ENCODE results near the gene BDP1. TPM values are rescaled to one million over a fixed set of nuclear protein-coding genes. Genes with fewer than 3 reads are reported as not detected.
A peak's percentile ranks its signal among the peaks of the same experiment; 100 is the strongest.
"Not testable (repeated sequence)": the region's sequence is repeated elsewhere in the genome, so short reads cannot be mapped to it uniquely, and the experiment has no call there.

BDP1 gene
- total RNA-seq, 4 donors from 2014 or later = 24.4 to 29.5 (median 25.5) TPM

DNA sequence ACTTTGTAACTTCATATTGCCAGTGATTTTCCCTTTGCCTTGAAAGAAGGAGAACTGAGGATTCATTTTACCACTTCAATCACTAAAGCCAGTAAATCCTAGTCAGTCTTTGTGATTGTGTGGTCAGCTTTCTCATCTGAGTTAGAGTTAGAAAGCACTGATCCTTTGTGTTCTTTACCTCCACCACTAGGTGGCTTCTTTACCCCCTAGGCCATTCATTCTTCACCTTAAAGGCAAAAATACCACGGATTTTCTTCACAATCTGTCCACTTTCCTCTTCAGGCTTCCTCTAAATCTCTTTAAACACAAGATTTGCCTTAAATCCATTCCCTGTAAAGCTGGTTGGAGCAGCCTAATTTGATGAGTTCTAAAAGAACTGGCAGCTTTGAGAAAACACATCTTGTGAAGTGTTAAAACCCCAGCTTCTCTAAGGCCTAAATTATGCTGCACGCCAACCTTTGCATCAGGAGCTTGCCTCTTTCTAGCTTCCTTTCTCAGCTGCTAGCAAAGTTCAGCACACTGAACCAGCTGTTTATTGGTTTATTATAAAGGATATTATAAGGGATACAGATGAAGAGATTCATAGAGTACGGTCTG lies 20.4 kb downstream of the BDP1 start:
- TF ChIP-seq POLR2AphosphoS5 (IDR thresholded peaks at IDR 0.05) = no peak
- TF ChIP-seq, protein P1, sequence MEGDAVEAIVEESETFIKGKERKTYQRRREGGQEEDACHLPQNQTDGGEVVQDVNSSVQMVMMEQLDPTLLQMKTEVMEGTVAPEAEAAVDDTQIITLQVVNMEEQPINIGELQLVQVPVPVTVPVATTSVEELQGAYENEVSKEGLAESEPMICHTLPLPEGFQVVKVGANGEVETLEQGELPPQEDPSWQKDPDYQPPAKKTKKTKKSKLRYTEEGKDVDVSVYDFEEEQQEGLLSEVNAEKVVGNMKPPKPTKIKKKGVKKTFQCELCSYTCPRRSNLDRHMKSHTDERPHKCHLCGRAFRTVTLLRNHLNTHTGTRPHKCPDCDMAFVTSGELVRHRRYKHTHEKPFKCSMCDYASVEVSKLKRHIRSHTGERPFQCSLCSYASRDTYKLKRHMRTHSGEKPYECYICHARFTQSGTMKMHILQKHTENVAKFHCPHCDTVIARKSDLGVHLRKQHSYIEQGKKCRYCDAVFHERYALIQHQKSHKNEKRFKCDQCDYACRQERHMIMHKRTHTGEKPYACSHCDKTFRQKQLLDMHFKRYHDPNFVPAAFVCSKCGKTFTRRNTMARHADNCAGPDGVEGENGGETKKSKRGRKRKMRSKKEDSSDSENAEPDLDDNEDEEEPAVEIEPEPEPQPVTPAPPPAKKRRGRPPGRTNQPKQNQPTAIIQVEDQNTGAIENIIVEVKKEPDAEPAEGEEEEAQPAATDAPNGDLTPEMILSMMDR (IDR thresholded peaks at IDR 0.05) = peak in 2 of 3 experiments; percentile 27 to 46
- Histone ChIP-seq H3K27me3 (no peaks in the 10 kb centered on the region), H3K4me1 (no peaks in the 10 kb centered on the region), H3K4me3 (no peak overlapping the region), H3K36me3 (peaks cover 30 to 99% (median 77%) of the 10 kb centered on the region in 4 donors), H3K27ac (replicated peaks in 1 of 4) (no peak overlapping the region), H3K9me3 (no peaks in the 10 kb centered on the region)
- 67% methylated on average over 3 of the region's 3 CpGs for WGBS
- intact Hi-C loops (cut with DNase I) = no loop called here
- no peak for DNase-seq (ENCODE audit: extremely low spot score)

DNA sequence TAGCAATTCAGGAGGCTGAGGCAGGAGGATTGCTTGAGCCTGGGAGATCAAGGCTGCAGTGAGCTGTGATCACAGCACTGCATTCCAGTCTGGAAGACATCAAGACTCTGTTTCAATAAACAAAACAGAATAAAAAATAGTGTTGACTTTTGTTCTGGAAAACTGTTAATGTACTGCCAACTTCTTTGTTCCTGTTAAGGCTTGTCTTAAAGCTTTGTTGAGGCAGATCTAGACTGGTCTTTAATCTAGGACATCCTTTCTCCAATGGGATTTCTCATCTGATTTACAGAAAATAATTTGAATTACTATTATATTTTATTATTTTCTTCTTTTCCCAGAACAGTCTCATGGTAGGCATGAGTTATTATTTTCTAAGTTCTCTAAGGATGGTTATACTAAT lies 26.0 kb downstream of the BDP1 start:
- intact Hi-C loops (cut with DNase I) = no loop called here

DNA sequence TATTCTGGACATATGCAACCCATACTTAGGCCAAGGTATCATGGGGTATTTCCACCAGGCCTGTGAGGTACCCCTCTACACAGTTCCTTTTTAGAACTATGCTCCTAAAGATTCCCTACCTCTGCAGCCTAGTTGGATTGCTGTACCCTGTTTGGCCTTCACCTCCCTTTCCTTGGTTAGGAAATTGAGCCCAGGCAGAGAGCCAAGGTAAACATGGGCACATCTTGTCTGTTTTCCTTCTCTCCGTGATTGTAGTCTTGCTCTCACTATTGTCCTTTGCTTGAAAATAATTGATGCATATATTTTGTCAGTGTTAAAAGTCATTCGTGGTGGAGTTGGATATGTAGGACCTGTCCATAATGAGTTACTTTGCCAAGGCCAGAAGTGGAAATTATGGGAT lies 26.7 kb downstream of the BDP1 start:
- TF ChIP-seq POLR2AphosphoS5 (IDR thresholded peaks at IDR 0.05) (peak in 1 of 2 donors; percentile 20), POLR2A (IDR thresholded peaks at IDR 0.05; ENCODE audit: low read depth) (no peak)
- no peak overlapping the region for H3K4me3 ChIP-seq
- H3K27me3 ChIP-seq = no peaks in the 10 kb centered on the region
- H3K9me3 ChIP-seq = no peaks in the 10 kb centered on the region
- WGBS = 35% methylated on average over 2 of the region's 2 CpGs
- H3K27ac ChIP-seq (replicated peaks in 1 of 4) = no peak overlapping the region
- H3K36me3 ChIP-seq = peaks cover 16 to 89% (median 61%) of the 10 kb centered on the region in 4 donors
- DNase-seq (ENCODE audit: extremely low spot score) = no peak
- intact Hi-C loops (cut with DNase I) = no loop called here
- peaks cover 5 to 11% (median 8%) of the 10 kb centered on the region in 4 donors for H3K4me1 ChIP-seq

More for the DNA sequence above, 26.0 kb downstream of the BDP1 start:
- H3K4me3 ChIP-seq = no peak overlapping the region
- peaks cover 5 to 11% (median 8%) of the 10 kb centered on the region in 4 donors for H3K4me1 ChIP-seq
- H3K27me3 ChIP-seq = no peaks in the 10 kb centered on the region
- DNase-seq (ENCODE audit: extremely low spot score) = no peak
- H3K27ac ChIP-seq (replicated peaks in 1 of 4) = no peak overlapping the region
- TF ChIP-seq POLR2AphosphoS5 (IDR thresholded peaks at IDR 0.05) (no peak), POLR2A (IDR thresholded peaks at IDR 0.05; ENCODE audit: low read depth) (no peak), EP300 (IDR thresholded peaks at IDR 0.05) (no peak)
- TF ChIP-seq, protein P1 (IDR thresholded peaks at IDR 0.05) = no peak
- peaks cover 20 to 89% (median 62%) of the 10 kb centered on the region in 4 donors for H3K36me3 ChIP-seq
- no peaks in the 10 kb centered on the region for H3K9me3 ChIP-seq

DNA sequence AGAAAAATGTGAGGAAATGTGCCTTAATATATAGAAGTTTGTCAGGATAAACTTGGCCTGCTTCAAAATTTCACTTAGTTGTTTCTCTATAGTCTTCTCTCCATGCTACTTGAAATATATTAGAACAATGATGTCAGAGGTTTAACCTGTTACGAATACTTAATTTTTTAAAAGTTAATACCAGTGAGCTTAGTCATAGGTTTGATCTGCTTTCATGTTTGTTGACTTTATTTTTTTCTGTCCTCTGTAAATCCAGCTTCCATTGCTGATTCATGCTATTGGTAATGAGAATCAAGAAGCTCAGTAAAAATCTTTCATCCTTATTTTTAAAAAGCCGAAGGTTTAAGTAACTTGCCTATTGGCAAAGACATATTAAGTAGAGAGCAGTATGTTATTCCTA lies 27.9 kb downstream of the BDP1 start:
- peaks cover 27 to 89% (median 64%) of the 10 kb centered on the region in 4 donors for H3K36me3 ChIP-seq
- intact Hi-C loops (cut with DNase I) = no loop called here
- H3K27me3 ChIP-seq = no peaks in the 10 kb centered on the region
- H3K4me3 ChIP-seq = no peak overlapping the region
- H3K4me1 ChIP-seq = peaks cover 5 to 11% (median 8%) of the 10 kb centered on the region in 4 donors
- DNase-seq (ENCODE audit: extremely low spot score) = no peak
- H3K27ac ChIP-seq (replicated peaks in 1 of 4) = no peak overlapping the region
- WGBS = 84% methylated on average over 2 of the region's 2 CpGs
- H3K9me3 ChIP-seq = no peaks in the 10 kb centered on the region
- TF ChIP-seq EP300 (IDR thresholded peaks at IDR 0.05) = no peak
- TF ChIP-seq, protein P1 (IDR thresholded peaks at IDR 0.05) = no peak
- no peak for TF ChIP-seq POLR2A (IDR thresholded peaks at IDR 0.05; ENCODE audit: low read depth)
- no peak for TF ChIP-seq POLR2AphosphoS5 (IDR thresholded peaks at IDR 0.05)

DNA sequence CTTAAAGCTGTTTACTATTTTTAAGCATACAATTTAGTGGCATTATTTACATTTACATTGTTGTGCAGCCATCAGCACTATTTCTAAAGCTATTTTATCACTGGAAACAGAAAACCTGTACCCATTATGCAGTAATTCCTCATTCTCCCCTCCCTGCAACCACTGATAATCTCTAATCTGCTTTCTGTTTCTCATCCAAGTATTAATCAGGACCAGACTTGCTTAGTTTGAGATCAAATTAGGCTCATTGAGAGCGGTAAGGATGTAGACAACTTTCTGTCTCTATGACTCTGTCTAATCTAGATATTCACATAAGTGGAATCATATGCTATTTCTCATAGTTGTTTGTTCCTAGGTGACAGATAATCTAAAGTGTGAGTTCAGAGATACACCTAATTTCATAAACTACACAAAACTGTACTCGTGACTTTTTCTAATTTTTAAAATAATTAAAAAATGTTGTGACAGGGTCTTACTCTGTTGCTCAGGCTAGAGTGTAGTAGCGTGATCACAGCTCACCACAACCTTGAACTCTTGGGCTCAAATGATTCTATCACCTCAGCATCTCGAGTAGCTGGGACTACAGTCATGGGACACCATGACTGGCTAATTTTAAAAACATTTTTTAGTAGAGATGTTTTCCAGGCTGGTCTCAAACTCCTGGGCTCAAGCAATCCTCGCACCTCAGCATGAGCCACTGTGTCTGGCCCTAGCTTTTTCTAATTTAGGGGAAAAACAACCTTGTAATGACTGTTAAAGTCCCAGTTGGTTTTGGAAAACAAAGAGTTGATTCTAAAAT lies 37.6 kb downstream of the BDP1 start:
- H3K36me3 ChIP-seq = peaks cover 65 to 100% (median 88%) of the 10 kb centered on the region in 4 donors

DNA sequence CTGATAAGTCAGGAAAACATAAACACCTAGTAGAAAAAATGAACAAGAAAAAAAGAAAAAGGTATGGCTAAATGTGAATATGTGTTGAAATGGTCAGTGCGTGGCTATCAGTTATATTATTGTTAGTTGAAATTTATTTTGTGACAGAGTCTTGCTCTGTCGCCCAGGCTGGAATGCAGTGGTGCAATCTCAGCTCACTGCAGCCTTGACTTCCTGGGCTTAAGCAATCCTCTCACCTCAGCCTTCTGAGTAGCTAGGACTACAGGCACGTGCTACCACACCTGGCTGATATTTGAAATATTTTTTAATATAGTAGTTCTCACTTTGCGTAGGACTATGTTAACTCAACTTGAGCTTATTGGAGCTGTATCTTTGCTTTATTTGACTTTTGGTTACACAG lies 38.8 kb downstream of the BDP1 start:
- H3K9me3 ChIP-seq; H3K27me3 ChIP-seq; H3K4me3 ChIP-seq; DNase-seq (ENCODE audit: extremely low spot score); H3K27ac ChIP-seq (replicated peaks in 1 of 4); H3K4me1 ChIP-seq: not testable (repeated sequence)
- intact Hi-C loops (cut with DNase I) = loop anchor here (10.0 kb wide), 1 partner anchor 51 kb away; no protein-coding TSS in a partner anchor
- 88% methylated on average over 4 of the region's 4 CpGs for WGBS
- peaks cover 63 to 100% (median 90%) of the 10 kb centered on the region in 4 donors for H3K36me3 ChIP-seq

More for the DNA sequence above, 37.6 kb downstream of the BDP1 start:
- H3K9me3 ChIP-seq = no peaks in the 10 kb centered on the region
- 95% methylated on average over 5 of the region's 5 CpGs for WGBS
- no peak for TF ChIP-seq EP300 (IDR thresholded peaks at IDR 0.05)
- no peak for TF ChIP-seq POLR2A (IDR thresholded peaks at IDR 0.05; ENCODE audit: low read depth)
- TF ChIP-seq, protein P1 (IDR thresholded peaks at IDR 0.05) = no peak
- TF ChIP-seq POLR2AphosphoS5 (IDR thresholded peaks at IDR 0.05) = no peak
- no peaks in the 10 kb centered on the region for H3K4me1 ChIP-seq
- intact Hi-C loops (cut with DNase I) = loop anchor here (10.0 kb wide), 1 partner anchor 52 kb away; no protein-coding TSS in a partner anchor
- no peak overlapping the region for H3K4me3 ChIP-seq
- no peaks in the 10 kb centered on the region for H3K27me3 ChIP-seq
- DNase-seq (ENCODE audit: extremely low spot score) = no peak
- no peak overlapping the region for H3K27ac ChIP-seq (replicated peaks in 1 of 4)

DNA sequence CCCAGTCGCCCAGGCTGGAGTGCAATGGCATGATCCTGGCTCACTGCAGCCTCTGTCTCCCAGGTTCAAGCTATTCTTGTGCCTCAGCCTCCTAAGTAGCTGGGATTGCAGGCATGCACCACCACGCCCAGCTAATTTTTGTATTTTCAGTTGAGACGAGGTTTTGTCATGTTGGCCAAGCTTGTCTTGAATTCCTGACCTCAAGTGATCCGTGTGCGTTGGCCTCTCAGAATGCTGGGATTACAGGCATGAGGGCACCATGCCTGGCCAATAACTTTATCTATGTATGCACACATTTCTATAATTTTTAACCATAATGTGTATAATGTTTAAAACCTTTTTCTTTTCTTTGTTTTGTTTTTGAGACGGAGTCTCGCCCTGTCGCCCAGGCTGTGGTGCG lies 43.3 kb downstream of the BDP1 start:
- not testable (repeated sequence) for DNase-seq (ENCODE audit: extremely low spot score); H3K4me3 ChIP-seq; H3K27me3 ChIP-seq; H3K9me3 ChIP-seq; H3K27ac ChIP-seq (replicated peaks in 1 of 4); H3K4me1 ChIP-seq
- 94% methylated on average over 9 of the region's 9 CpGs for WGBS
- peaks cover 64 to 100% (median 84%) of the 10 kb centered on the region in 4 donors for H3K36me3 ChIP-seq
- intact Hi-C loops (cut with DNase I) = loop anchor here (10.0 kb wide), 1 partner anchor 46 kb away; no protein-coding TSS in a partner anchor

All from esophagus muscularis mucosa (tissue), 4 donors.